Mucosa of gallbladder (tissue), 1 donor: ENCODE results near the gene LYSMD4. TPM values are rescaled to one million over a fixed set of nuclear protein-coding genes. Genes with fewer than 3 reads are reported as not detected.
A peak's percentile ranks its signal among the peaks of the same experiment; 100 is the strongest.

Source experiments
- DNase-seq: peaks from one replicate; pipeline ENCODE4 v3.0.0-alpha.2; 2020; ENCODE audit warnings: low spot score
- total RNA-seq: library from RNA; stranded (reverse); gene quantifications from one replicate; pipeline ENCODE4 v1.2.1, GENCODE V29; 2021
- donor health status: DM: no; HTN: no; CAD: no.

The LYSMD4 gene
- total RNA-seq, 1 donor from 2014 or later, result 11.6 TPM

GRCh38 chr15:99706557-99707303 lies 26.5 kb downstream of the LYSMD4 start:
- no peak for DNase-seq

- DNase-seq, result peak; percentile 61
Measured at GRCh38 chr15:99704444-99704838, 28.8 kb downstream of the LYSMD4 start.

- no peak for DNase-seq
Measured at GRCh38 chr15:99703603-99704443, 29.4 kb downstream of the LYSMD4 start.

- no peak for DNase-seq
Measured at GRCh38 chr15:99702895-99703602, 30.2 kb downstream of the LYSMD4 start.

GRCh38 chr15:99696096-99696495 lies 37.1 kb downstream of the LYSMD4 start:
- DNase-seq, result no peak

GRCh38 chr15:99692825-99693224 lies 40.4 kb downstream of the LYSMD4 start:
- no peak for DNase-seq

- DNase-seq, result no peak
Measured at GRCh38 chr15:99686290-99686689, 46.9 kb downstream of the LYSMD4 start.

GRCh38 chr15:99683000-99683670 lies 50.1 kb downstream of the LYSMD4 start:
- no peak for DNase-seq

GRCh38 chr15:99682455-99682854 lies 50.8 kb downstream of the LYSMD4 start:
- DNase-seq, result no peak

- DNase-seq, result no peak
Measured at GRCh38 chr15:99681990-99682389, 51.2 kb downstream of the LYSMD4 start.

- no peak for DNase-seq
Measured at GRCh38 chr15:99680276-99680675, 53.0 kb downstream of the LYSMD4 start.

GRCh38 chr15:99677540-99678134 lies 55.6 kb downstream of the LYSMD4 start:
- DNase-seq, result no peak

Other genes starting within 250 kb of the LYSMD4 start
- 50.6 TPM for gene MEF2A, start 167.5 kb downstream of the LYSMD4 start, total RNA-seq